Measurements from ENCODE around the gene LRP6.

LRP6 gene

DNA sequence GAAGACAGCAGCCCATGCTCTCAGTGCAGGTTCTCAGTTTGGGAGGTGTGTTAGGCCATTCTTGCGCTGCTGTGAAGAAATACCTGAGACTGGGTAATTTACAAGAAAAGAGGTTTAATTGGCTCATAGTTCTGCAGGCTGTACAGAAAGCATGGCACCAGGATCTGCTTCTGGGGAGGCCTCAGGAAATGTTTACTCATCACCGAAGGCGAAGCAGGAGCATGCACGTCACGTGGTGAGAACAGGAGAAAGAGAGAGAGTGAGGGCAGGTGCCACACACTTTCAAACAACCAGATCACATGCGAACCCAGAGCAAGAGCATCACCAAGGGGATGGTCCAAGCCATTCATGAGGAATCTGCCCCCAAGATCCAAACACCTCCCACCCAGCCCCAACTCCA is 9.0 kb upstream of the LRP6 start:
- TF ChIP-seq, protein P1, sequence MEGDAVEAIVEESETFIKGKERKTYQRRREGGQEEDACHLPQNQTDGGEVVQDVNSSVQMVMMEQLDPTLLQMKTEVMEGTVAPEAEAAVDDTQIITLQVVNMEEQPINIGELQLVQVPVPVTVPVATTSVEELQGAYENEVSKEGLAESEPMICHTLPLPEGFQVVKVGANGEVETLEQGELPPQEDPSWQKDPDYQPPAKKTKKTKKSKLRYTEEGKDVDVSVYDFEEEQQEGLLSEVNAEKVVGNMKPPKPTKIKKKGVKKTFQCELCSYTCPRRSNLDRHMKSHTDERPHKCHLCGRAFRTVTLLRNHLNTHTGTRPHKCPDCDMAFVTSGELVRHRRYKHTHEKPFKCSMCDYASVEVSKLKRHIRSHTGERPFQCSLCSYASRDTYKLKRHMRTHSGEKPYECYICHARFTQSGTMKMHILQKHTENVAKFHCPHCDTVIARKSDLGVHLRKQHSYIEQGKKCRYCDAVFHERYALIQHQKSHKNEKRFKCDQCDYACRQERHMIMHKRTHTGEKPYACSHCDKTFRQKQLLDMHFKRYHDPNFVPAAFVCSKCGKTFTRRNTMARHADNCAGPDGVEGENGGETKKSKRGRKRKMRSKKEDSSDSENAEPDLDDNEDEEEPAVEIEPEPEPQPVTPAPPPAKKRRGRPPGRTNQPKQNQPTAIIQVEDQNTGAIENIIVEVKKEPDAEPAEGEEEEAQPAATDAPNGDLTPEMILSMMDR (IDR thresholded peaks at IDR 0.05), result no peak
- Histone ChIP-seq H3K27ac (no peak overlapping the region), H3K4me3 (no peak overlapping the region)
- no peak for DNase-seq (ENCODE audit: low spot score)

GRCh38 chr12:12273291-12273957 is 6.6 kb upstream of the LRP6 start:
- no peak for DNase-seq (ENCODE audit: low spot score)
- Histone ChIP-seq H3K27ac (no peak overlapping the region), H3K4me3 (no peak overlapping the region)
- TF ChIP-seq, protein P1 (IDR thresholded peaks at IDR 0.05), result no peak

GRCh38 chr12:12272869-12273268 is 6.0 kb upstream of the LRP6 start:
- TF ChIP-seq, protein P1 (IDR thresholded peaks at IDR 0.05), result no peak
- DNase-seq (ENCODE audit: low spot score), result no peak
- Histone ChIP-seq H3K27ac (no peak overlapping the region), H3K4me3 (no peak overlapping the region)

DNA sequence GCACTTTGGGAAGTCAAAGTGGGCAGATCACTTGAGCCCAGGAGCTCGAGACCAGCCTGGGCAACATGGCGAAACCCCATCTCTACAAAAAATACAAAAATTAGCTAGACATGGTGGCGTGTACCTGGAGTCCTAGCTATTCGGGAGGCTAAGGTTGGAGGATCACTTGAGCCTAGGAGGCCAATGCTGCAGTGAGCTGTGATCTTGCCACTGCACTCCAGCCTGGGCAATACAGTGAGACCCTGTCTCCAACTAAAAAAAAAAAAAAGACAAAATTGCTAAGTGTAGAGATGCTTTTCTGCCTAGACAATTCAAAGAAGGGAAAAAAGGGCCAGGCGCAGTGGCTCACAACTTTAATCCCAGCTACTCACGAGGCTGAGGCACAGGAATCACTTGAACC is 3.4 kb upstream of the LRP6 start:
- H3K27ac ChIP-seq, result no peak overlapping the region
- no peak overlapping the region for H3K4me3 ChIP-seq
- TF ChIP-seq, protein P1 (IDR thresholded peaks at IDR 0.05), result no peak
- DNase-seq (ENCODE audit: low spot score), result no peak

GRCh38 chr12:12267742-12268200 is 927 bp upstream of the LRP6 start:
- DNase-seq (ENCODE audit: low spot score), result no peak
- Histone ChIP-seq H3K27ac (peak overlapping the region; percentile 97 to 99), H3K4me3 (peak overlapping the region; percentile 88)
- TF ChIP-seq, protein P1 (IDR thresholded peaks at IDR 0.05), result no peak

GRCh38 chr12:12266389-12266872 is 413 bp downstream of the LRP6 start:
- H3K27ac ChIP-seq, result peak overlapping the region; percentile 97 to 99
- DNase-seq (ENCODE audit: low spot score), result no peak
- TF ChIP-seq, protein P1 (IDR thresholded peaks at IDR 0.05), result no peak

More at GRCh38 chr12:12266389-12266872, 413 bp downstream of the LRP6 start:
- H3K4me3 ChIP-seq, result peak overlapping the region; percentile 88

All from coronary artery (tissue), 2 donors.